ENCODE measurements around the gene TMEM225B.
"Not testable (repeated sequence)": the region's sequence is repeated elsewhere in the genome, so short reads cannot be mapped to it uniquely, and the experiment has no call there.

The TMEM225B gene

DNA sequence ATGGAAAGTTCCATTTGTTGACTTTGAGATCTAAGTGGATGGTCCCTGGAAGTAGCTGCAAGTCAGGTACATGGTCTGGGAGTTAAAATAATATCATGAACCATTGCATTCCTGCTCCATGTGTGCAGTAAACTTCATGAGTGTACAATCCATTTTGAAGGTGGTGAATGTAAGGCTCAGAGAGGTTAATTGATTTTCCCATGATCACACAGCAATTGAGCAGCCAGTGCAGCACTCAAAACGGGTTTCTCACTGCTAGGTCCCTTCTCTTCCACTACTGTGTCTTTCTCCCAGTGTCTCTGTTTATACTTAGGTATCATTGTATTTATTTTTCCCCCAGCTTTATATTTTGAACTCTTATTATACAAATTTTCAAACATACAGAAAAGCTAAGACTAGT lies 28.6 kb downstream of the TMEM225B start:
- peaks cover 41% of the 10 kb centered on the region for H3K36me3 ChIP-seq (ENCODE audit: control insufficient read depth, insufficient read depth, low read length)
- DNase-seq (ENCODE audit: extremely low read depth, insufficient read length): no peak
- no peaks in the 10 kb centered on the region for H3K27me3 ChIP-seq (replicated peaks; ENCODE audit: control insufficient read depth, insufficient read depth, low read length)
- H3K4me3 ChIP-seq (replicated peaks; ENCODE audit: low read depth, low read length): no peak overlapping the region
- TF ChIP-seq, protein P1, sequence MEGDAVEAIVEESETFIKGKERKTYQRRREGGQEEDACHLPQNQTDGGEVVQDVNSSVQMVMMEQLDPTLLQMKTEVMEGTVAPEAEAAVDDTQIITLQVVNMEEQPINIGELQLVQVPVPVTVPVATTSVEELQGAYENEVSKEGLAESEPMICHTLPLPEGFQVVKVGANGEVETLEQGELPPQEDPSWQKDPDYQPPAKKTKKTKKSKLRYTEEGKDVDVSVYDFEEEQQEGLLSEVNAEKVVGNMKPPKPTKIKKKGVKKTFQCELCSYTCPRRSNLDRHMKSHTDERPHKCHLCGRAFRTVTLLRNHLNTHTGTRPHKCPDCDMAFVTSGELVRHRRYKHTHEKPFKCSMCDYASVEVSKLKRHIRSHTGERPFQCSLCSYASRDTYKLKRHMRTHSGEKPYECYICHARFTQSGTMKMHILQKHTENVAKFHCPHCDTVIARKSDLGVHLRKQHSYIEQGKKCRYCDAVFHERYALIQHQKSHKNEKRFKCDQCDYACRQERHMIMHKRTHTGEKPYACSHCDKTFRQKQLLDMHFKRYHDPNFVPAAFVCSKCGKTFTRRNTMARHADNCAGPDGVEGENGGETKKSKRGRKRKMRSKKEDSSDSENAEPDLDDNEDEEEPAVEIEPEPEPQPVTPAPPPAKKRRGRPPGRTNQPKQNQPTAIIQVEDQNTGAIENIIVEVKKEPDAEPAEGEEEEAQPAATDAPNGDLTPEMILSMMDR (IDR thresholded peaks at IDR 0.05; ENCODE audit: insufficient read depth, low read length, poor library complexity, severe bottlenecking): no peak

DNA sequence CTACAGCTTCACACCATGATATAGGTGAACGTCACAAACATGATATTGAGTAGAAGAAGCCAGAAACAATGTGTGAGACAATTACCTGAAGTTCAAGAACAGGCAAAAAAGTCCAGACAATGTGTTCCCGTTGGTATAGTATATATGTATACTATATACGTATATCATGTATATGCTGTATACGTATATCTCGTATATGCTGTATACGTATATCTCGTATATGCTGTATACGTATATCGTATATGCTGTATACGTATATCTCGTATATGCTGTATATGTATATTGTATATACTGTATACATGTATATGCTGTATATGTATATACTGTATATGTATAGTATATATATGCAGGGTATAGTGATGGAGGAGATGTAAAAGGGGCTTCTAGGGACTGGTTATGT lies 29.4 kb downstream of the TMEM225B start:
- H3K4me3 ChIP-seq (replicated peaks; ENCODE audit: low read depth, low read length): no peak overlapping the region
- DNase-seq (ENCODE audit: extremely low read depth, insufficient read length): no peak
- TF ChIP-seq, protein P1 (IDR thresholded peaks at IDR 0.05; ENCODE audit: insufficient read depth, low read length, poor library complexity, severe bottlenecking): no peak
- H3K36me3 ChIP-seq (ENCODE audit: control insufficient read depth, insufficient read depth, low read length): peaks cover 42% of the 10 kb centered on the region
- H3K27me3 ChIP-seq (replicated peaks; ENCODE audit: control insufficient read depth, insufficient read depth, low read length): no peaks in the 10 kb centered on the region

DNA sequence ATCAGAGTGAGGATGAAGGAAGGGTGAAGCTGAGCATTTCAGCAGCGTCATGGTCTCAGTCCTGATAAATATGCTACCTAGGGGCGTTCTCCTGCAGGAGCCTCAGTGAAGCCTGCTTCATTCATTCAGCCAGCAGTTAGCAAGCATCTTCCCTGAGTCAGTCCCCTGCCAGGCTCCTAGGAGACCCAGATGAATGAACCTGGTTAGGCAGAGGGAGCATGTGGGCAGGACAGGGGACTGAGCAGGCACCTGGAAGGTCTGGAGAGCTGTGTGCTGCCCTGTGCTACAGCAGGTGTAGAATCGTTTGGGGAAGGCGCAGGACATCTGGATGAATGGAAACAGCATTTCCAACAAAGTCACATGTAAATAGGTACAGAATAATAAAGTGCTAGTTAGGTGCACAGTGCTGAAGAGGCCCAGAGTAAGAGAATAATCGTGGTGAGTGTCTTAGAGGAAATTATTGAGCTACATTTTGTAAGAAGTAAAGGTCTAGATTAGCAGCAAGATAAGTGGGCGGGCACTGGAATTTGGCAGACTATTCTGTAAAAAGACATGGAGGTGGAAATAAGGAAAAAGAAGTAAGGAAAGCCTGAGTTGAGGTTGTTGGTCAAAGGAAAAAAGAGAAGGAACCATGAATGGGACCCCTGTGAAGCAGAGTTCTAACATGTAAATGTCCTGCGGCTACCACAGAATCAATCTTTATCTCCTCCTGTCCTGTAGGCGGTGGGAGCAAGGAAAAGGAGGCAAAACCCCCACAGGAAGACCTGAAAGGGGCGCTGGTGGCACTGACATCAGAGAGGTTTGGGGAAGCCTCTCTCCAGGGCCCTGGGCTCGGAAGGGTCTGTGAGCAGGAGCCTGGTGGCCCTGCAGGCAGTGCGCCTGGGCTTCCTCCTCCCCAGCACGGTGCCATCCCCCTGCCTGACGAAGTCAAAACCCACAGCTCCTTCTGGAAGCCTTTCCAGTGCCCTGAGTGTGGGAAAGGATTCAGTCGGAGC lies 30.7 kb downstream of the TMEM225B start:
- no peak overlapping the region for H3K4me3 ChIP-seq (replicated peaks; ENCODE audit: low read depth, low read length)
- no peaks in the 10 kb centered on the region for H3K27me3 ChIP-seq (replicated peaks; ENCODE audit: control insufficient read depth, insufficient read depth, low read length)
- TF ChIP-seq, protein P1 (IDR thresholded peaks at IDR 0.05; ENCODE audit: insufficient read depth, low read length, poor library complexity, severe bottlenecking): no peak
- H3K36me3 ChIP-seq (ENCODE audit: control insufficient read depth, insufficient read depth, low read length): peaks cover 40% of the 10 kb centered on the region
- DNase-seq (ENCODE audit: extremely low read depth, insufficient read length): no peak

DNA sequence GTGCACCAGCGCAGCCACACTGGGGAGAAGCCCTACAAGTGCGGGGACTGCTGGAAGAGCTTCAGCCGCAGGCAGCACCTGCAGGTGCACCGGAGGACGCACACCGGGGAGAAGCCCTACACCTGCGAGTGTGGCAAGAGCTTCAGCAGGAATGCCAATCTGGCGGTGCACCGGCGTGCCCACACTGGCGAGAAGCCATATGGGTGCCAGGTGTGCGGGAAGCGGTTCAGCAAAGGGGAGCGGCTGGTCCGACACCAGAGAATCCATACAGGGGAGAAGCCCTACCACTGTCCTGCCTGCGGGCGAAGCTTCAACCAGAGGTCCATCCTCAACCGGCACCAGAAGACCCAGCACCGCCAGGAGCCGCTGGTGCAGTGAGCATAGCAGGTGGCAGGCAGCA lies 31.6 kb downstream of the TMEM225B start:
- Histone ChIP-seq H3K4me3 (replicated peaks; ENCODE audit: low read depth, low read length) (no peak overlapping the region), H3K27me3 (replicated peaks; ENCODE audit: control insufficient read depth, insufficient read depth, low read length) (no peaks in the 10 kb centered on the region), H3K36me3 (ENCODE audit: control insufficient read depth, insufficient read depth, low read length) (peaks cover 37% of the 10 kb centered on the region)
- DNase-seq (ENCODE audit: extremely low read depth, insufficient read length): no peak
- TF ChIP-seq, protein P1 (IDR thresholded peaks at IDR 0.05; ENCODE audit: insufficient read depth, low read length, poor library complexity, severe bottlenecking): no peak

DNA sequence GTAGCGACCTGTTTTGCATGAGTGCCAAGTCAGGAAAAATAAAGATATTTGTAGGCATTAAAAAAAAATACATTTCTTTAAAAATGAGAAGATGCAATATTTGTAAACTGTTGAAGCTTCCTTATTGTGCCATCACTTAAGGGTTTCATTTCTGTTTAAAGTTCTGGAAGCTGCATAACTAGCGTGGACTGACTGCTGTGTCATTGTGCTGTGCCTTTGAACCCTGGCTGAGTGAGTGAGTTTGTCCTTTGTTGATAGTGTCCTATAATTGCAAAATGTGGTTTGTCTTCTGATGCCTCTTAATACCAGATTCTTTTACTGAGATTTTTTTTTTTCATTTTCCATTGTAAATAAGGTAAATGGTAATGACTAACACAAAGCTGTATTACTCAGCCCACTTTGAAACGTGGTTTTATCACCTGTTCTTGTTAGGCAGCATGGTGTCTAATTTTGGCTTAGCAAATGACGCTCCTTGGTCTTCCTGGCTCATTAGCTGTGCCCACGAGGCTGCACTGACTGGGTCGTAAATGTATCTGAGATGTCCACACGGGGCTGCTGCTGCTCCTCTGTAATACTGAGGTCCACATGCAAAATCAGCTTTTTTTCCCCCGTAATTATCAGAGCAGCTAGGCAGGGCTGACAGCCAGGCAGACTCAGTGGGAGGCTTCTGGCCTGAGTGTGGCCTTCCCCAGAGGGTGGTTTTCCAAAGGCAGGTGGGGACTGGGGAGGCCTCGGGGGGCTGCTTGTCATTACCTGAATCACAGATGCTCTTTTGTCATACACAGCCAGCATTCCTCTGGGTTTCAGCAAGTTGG lies 33.4 kb downstream of the TMEM225B start:
- no peak for DNase-seq (ENCODE audit: extremely low read depth, insufficient read length)
- Histone ChIP-seq H3K36me3 (ENCODE audit: control insufficient read depth, insufficient read depth, low read length) (peaks cover 25% of the 10 kb centered on the region), H3K27me3 (replicated peaks; ENCODE audit: control insufficient read depth, insufficient read depth, low read length) (no peaks in the 10 kb centered on the region), H3K4me3 (replicated peaks; ENCODE audit: low read depth, low read length) (no peak overlapping the region)
- TF ChIP-seq, protein P1 (IDR thresholded peaks at IDR 0.05; ENCODE audit: insufficient read depth, low read length, poor library complexity, severe bottlenecking): no peak

DNA sequence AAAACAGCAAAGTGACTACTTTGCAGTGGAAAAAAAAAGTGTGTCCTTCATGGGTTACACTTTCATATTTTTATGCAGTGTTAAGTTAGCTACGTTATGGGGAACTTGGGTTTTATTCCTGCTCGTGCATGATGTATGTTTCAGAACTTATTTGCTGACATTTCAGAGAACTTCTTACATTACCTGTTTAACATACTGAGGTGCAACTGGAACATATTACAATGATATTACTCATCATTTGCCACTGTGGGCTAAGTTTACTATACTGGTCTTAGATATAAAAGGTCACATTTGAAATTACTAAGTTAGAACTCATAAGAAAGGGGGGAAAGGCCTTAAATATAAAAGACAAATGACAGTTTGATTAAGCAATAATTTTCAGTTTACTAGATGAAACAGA lies 39.3 kb downstream of the TMEM225B start:
- not testable (repeated sequence) for H3K4me3 ChIP-seq (replicated peaks; ENCODE audit: low read depth, low read length); DNase-seq (ENCODE audit: extremely low read depth, insufficient read length); H3K36me3 ChIP-seq (ENCODE audit: control insufficient read depth, insufficient read depth, low read length)

More for the DNA sequence above, 39.3 kb downstream of the TMEM225B start:
- H3K27me3 ChIP-seq (replicated peaks; ENCODE audit: control insufficient read depth, insufficient read depth, low read length): not testable (repeated sequence)
